Measurements from ENCODE around the gene MAML2.

DNA sequence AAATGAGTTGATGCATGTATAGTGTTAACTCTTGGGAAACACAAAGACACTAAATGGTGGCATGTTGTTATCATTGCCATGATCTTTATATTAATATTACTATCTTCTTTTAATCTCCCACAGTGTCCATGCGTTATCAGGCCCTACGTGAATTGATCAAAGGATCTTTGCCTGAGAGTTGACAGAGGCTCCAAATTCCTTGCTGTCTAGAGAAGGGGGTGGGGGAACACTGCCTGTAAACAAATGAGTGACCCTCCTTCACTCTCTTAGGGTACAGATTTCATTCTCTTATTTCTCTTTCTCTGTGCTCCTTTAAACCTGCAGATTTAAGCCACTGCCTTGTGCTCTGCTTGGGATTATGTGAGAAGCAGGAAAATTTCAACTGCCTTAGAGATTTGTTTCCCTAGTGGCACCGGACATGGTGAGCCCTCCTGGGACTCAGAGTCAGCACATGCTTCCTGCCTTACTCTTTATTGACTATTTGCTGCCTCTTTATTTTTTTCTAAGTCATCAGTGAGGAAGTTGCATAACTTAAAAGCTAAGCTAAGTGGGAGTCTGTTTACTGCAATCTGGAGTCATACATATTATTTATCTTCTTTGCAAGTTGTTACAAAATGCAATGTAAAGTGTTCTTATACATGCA, 122.9 kb downstream of the MAML2 start:
- TF ChIP-seq, protein P1, sequence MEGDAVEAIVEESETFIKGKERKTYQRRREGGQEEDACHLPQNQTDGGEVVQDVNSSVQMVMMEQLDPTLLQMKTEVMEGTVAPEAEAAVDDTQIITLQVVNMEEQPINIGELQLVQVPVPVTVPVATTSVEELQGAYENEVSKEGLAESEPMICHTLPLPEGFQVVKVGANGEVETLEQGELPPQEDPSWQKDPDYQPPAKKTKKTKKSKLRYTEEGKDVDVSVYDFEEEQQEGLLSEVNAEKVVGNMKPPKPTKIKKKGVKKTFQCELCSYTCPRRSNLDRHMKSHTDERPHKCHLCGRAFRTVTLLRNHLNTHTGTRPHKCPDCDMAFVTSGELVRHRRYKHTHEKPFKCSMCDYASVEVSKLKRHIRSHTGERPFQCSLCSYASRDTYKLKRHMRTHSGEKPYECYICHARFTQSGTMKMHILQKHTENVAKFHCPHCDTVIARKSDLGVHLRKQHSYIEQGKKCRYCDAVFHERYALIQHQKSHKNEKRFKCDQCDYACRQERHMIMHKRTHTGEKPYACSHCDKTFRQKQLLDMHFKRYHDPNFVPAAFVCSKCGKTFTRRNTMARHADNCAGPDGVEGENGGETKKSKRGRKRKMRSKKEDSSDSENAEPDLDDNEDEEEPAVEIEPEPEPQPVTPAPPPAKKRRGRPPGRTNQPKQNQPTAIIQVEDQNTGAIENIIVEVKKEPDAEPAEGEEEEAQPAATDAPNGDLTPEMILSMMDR (IDR thresholded peaks at IDR 0.05 in 8 of 11, conservative IDR thresholded peaks at IDR 0.05 in 3 of 11): no peak
- no peak for TF ChIP-seq POLR2A (IDR thresholded peaks at IDR 0.05)
- TF ChIP-seq POLR2AphosphoS5 (IDR thresholded peaks at IDR 0.05): peak in 1 of 3 donors; percentile 70

Measured in spleen (tissue), 7 donors.